AG09309 (cell line): ENCODE measurements around the gene VIPR1.

ENCODE experiments used
- DNase-seq: peaks from one replicate; pipeline ENCODE4 v3.0.0-alpha.2; 2010; ENCODE audit warnings: low read depth
- H3K4me3 ChIP-seq: 2 replicates; pipeline ENCODE4 v1.5.1; 2011; ENCODE audit warnings: mild to moderate bottlenecking, low read depth, low read length, moderate library complexity; ENCODE audit not compliant: control insufficient read depth
- CTCF ChIP-seq: IDR thresholded peaks from 2 replicates; pipeline ENCODE4 v1.5.1; 2011; ENCODE audit warnings: mild to moderate bottlenecking, low read depth, low read length, inconsistent platforms; ENCODE audit not compliant: insufficient read depth, control insufficient read depth; ENCODE audit errors: missing control alignments

Gene VIPR1

DNA sequence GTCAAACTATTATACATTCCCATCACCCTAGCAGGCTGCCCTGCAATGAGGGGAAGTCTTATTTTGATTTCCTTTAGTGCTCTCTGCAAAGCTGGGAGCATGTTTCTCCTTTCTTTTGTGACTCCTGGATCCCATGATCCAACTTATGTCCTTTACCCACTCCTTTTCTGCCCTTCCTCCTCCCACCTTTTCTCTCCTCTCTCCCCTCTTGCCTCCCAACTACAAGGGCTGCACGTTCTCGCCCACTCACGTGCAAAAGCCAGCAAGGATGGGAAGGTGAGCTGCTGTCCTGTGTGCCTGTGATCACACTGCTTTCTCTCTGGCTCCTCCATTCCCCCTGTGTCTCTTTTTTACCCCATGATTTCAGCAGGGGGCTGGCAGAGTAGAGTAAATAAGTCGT is 6.1 kb downstream of the VIPR1 start:
- no peak for DNase-seq
- no peak overlapping the region for H3K4me3 ChIP-seq
- TF ChIP-seq CTCF, result no peak

GRCh38 chr3:42509111-42509510 is 6.7 kb downstream of the VIPR1 start:
- DNase-seq, result no peak
- no peak for TF ChIP-seq CTCF
- H3K4me3 ChIP-seq, result no peak overlapping the region

DNA sequence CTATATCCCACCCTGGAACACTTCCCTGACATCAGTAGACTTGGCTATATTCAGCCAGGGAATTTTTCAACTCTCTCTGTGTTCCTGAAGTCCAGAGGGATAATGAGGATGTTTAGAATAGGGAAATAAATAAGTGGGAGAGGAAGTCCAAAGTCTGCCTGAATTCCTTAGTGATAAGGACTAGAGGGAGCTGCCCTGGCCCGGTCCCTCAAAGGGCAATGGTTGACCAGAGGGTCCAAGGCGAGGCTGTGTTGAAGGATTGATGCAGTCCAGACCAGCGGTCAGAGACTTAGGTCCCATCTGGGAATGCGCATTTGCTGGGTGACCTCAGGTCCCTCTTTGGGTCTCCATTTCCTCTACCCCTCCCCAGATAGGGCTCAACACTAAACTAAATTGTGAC is 7.9 kb downstream of the VIPR1 start:
- no peak for TF ChIP-seq CTCF
- DNase-seq, result no peak
- no peak overlapping the region for H3K4me3 ChIP-seq

DNA sequence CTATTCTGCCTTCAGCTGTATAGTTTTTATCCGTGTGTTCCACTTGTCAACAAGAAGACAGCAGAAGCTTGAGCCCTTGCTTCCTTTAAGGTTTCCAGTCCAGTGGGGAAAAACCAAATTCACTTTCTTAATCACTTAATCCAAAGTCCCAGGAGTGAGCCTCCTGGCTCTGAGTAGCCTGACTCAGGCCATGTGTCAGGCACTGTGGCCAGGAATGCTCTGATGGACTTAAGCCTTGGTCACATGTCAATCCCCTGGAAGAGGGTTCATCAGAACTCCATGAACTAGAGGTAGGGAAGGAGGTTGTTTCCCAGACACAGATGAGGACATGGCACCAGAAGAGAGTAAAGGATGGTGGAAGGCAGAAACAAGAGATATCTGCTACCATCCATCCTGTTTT is 8.8 kb downstream of the VIPR1 start:
- H3K4me3 ChIP-seq, result no peak overlapping the region
- no peak for TF ChIP-seq CTCF
- no peak for DNase-seq

GRCh38 chr3:42511736-42512135 is 9.3 kb downstream of the VIPR1 start:
- no peak for DNase-seq
- H3K4me3 ChIP-seq, result no peak overlapping the region

DNA sequence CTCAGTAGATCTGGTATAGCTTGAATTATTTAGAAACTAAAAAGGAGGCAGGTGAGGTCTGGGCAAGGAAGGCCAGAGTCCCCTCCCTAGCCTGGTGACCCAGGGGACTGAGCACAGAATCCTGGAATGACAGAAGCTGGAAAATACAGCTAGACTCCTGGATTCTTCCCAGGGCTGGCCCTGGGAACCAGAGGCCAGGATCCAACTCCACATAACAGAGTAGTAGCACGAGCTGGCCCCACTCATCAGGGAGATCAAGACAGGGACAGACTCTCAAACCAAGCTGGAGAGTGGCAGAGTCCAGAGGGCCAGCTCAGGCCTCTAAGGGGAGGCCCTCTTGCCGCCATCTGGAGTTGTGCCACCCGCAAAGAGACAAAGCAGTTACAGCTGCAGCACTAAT is 10.7 kb downstream of the VIPR1 start:
- no peak for TF ChIP-seq CTCF
- no peak overlapping the region for H3K4me3 ChIP-seq
- no peak for DNase-seq

More at GRCh38 chr3:42511736-42512135, 9.3 kb downstream of the VIPR1 start:
- TF ChIP-seq CTCF, result no peak

GRCh38 chr3:42513521-42513920 is 11.1 kb downstream of the VIPR1 start:
- no peak for TF ChIP-seq CTCF
- no peak for DNase-seq
- no peak overlapping the region for H3K4me3 ChIP-seq
